HG03460 (cell line): Measurements from ENCODE around the gene FLYWCH1.
"Not testable (repeated sequence)": the region's sequence is repeated elsewhere in the genome, so short reads cannot be mapped to it uniquely, and the experiment has no call there.

Experiments used
- ATAC-seq: cut with Tn5 transposase; IDR thresholded peaks from one replicate; pipeline ENCODE4 v1.9.1; 2021; ENCODE audit not compliant: unreplicated experiment

The FLYWCH1 gene

DNA sequence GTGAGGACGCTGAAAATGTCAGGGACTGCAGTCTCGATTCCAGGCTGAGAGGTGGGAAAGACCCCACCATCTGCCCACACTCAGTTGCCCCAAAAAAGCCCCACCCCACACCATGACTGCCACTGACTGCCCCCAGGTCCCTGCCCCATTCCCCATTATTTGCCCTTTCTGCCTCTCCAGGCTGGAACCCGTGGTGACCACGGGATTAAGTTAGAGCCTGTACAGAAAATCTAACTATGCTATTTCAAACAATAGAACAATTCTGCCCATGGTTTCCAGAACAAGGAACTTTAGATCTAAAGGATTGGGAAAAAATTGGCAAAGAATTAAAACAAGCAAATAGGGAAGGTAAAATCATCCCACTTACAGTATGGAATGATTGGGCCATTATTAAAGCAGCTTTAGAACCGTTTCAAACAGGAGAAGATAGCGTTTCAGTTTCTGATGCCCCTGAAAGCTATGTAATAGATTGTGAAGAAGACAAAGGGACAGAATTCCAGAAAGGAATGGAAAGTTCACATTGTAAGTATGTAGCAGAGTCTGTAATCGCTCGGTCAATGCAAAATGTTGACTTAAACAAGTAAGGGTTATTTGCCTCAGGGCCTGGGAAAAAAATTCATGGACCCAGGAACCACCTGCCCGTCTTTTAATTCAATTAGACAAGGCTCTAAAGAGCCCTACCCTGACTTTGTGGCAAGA is 14.4 kb downstream of the FLYWCH1 start:
- ATAC-seq, result no peak

DNA sequence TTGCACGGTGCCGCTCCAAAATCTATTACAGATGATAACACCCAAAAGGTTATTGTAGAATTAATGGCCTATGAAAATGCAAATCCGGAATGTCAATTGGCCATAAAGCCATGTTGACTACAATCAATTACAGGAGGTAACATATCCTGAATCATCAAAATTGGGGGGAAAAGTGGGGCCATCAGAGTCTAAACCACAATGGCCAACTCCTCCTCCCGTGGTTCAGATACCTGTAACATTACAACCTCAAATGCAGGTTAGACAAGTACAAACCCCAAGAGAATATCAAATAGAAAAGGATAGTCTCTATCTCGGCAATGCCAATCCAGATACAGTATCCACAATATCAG is 14.9 kb downstream of the FLYWCH1 start:
- no peak for ATAC-seq

DNA sequence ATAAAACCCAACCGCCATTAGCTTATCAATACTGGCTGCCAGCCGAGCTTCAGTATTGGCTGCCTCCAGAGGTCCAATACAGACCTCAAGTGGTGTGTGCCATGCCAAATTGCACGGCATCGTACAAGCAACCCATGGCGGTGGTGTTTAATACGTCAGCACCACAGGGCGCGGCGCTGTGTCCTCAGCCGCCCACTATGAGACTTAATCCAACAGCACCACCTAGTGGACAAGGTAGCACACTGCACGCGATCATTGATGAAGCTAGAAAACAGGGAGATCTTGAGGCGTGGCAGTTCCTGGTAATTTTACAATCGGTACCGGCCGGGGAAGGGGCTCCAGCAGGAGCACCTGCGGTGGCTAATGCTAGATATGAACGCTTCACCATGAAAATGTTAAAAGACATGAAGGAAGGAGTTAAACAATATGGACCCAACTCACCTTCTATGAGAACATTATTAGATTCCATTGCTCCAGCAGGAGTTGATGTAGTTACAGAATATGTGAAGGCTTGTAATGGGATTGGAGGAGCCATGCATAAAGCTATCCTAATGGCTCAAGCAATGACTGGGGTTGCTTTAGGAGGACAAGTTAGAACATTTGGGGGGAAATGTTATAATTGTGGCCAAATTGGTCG is 15.4 kb downstream of the FLYWCH1 start:
- no peak for ATAC-seq

DNA sequence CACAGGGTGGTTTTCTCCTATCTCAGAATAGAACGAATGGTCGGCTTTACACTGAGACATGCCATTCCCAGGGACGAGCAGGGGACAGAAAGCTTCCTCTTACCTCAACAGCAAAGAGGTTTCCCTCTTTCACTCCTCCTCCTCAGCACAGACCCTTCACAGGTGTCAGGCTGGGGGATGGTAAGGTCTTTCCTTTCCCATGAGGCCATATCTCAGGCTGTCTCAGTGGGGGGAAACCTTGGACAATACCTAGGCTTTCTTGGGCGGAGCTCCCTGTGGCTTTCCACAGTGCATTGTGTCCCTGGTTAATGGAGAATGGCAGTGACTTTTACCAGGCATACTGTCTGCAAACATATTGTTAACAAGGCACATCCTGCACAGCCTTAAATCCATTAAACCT is 16.4 kb downstream of the FLYWCH1 start:
- ATAC-seq, result not testable (repeated sequence)

DNA sequence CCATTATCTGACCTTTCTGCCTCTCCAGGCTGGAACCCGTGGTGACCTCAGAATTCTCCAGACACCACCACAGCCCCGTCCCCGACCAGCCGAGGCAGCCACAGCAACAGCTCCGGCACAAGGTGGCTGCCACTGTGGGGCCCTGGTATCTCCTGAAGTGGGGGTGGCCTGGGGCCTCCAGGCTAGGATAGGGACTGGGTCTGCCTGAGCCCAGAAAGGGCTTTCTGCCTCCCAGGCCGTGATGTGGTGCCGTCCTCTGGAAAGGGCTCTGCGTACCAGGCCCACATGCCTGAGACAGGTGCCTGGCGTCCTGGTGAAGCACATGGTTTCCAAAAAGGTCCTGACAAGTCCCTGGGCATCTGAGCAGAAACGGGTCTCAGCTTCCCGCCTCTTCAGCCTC is 17.1 kb downstream of the FLYWCH1 start:
- no peak for ATAC-seq

DNA sequence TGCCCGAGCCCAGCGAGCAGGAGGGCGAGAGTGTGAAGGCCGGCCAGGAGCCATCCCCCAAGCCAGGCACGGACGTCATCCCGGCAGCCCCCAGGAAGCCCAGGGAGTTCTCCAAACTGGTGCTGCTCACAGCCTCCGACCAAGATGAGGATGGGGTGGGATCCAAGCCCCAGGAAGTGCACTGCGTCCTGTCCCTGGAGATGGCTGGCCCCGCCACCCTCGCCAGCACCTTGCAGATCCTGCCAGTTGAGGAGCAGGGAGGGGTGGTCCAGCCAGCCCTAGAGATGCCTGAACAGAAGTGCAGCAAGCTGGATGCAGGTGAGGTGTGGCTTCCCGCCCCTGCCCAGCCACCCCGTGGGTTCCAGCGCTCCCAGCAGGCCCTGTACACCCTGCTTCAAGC is 18.0 kb downstream of the FLYWCH1 start:
- ATAC-seq, result no peak

DNA sequence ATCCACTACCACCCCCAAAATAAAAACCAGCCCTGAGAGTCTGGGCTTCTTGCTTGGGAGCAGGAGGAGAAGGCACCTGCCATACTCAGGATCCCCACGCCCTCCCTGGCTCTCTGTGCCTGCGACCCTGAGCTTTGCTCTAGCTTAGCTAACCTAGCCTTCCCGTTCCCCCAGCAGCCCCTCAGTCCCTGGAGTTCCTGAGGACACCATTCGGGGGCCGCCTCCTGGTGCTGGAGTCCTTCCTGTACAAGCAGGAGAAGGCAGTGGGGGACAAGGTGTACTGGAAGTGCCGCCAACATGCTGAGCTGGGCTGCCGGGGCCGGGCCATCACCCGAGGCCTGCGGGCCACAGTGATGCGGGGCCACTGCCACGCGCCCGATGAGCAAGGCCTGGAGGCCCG is 18.5 kb downstream of the FLYWCH1 start:
- ATAC-seq, result no peak

DNA sequence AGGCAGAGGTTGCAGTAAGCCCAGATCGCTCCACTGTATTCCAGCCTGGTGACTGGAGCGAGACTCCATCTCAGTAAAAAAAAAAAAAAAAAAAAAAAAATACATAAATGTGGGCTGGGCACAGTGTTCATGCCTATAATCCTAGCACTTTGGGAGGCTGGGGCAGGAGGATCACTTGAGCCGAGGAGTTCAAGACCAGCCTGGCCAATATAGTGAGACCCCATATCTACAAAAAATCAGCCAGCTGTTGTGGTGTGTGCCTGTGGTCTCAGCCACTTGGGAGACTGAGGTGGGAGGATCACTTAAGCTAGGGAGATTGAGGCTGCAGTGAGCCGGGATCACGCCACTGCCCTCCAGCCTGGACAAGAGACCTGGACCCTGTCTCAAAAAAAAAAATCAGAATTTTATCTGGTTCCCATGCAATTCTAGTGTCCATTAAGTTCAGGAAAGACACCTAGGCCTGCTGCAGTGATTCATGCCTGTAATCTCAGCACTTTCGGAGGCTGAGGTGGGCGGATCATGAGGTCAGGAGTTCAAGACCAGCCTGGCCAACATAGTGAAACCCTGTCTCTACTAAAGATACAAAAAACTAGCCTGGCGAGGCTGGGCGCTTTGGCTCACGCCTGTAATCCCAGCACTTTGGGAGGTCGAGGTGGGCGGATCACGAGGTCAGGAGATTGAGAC is 19.6 kb downstream of the FLYWCH1 start:
- not testable (repeated sequence) for ATAC-seq

DNA sequence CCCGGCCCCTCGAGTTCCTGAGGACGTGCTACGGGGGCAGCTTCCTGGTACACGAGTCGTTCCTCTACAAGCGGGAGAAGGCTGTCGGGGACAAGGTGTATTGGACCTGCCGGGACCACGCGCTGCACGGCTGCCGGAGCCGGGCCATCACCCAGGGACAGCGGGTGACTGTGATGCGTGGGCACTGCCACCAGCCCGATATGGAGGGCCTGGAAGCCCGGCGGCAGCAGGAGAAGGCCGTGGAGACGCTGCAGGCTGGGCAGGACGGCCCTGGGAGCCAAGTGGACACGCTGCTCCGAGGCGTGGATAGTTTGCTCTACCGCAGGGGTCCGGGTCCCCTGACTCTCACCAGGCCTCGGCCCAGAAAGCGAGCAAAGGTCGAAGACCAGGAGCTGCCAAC is 21.4 kb downstream of the FLYWCH1 start:
- no peak for ATAC-seq

DNA sequence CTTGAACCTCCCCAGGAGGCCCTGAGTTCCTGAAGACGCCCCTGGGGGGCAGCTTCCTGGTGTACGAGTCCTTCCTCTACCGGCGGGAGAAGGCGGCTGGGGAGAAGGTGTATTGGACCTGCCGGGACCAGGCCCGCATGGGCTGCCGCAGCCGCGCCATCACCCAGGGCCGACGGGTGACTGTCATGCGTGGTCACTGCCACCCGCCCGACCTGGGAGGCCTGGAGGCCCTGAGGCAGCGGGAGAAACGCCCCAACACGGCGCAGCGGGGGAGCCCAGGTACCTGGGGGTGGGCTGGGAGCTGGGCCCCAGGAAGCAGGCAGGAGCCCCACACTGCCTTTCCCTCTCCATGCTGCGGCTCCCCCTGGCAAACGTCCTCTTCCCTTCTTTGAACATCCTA is 22.0 kb downstream of the FLYWCH1 start:
- ATAC-seq, result no peak

DNA sequence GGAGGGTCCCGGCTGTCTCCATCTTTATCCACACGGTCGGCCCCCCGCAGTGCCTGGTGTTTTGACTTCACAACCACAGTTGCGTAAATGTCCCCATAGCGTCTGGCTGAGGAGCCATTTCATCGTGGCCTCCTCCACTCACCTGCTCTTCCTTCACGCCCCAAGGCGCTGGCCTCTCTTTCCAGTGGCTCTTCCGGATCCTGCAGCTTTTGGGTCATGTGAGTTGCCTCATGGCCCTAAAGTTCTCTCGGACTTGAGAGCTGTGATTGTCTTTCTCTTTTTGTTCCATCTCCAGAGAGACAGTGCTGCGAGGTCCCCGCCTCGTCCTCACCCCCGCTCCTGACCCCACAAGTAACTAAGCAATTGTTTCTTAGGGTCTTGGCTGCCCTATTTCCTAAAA is 22.7 kb downstream of the FLYWCH1 start:
- ATAC-seq, result no peak

DNA sequence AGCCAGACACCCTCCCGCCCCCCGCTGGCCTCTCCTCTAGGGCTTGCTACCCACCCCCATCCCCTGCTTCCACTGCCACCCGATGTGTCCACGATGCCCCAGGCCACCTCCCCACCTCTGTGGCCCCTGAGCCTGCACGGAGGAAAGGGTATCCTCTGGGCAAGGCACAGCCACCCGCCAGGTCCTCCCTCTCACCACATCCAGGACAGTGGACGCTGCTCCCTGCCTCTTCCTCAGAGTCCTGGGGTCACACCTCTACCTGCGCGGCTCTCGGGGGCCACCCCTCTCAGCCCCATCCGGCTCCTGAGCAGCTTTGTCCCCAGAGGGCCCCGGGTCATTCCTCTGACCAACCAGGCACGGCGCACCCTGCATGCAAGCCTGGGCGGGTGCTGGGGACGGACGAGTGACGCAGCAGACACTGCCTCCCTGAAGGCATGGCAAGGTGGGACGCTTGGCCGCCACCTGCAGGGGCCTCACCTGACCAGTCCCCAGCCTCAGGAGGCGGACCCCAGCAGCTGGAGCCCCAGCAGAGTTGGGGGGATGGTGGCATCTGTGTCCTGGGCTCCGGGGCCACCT is 24.8 kb downstream of the FLYWCH1 start:
- no peak for ATAC-seq

DNA sequence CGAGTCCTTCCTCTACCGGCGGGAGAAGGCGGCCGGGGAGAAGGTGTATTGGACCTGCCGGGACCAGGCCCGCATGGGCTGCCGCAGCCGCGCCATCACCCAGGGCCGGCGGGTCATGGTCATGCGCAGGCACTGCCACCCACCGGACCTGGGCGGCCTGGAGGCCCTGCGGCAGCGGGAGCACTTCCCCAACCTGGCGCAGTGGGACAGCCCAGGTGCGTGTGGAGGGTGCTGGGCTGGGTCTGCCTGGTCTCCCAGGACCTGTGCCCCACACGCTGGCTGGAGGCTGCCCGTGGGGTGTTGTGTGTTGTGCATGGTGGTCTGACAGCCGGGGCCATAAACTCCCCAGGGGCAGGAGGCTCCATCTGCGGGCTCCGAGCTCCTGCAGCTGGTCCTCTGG is 25.4 kb downstream of the FLYWCH1 start:
- ATAC-seq, result no peak

DNA sequence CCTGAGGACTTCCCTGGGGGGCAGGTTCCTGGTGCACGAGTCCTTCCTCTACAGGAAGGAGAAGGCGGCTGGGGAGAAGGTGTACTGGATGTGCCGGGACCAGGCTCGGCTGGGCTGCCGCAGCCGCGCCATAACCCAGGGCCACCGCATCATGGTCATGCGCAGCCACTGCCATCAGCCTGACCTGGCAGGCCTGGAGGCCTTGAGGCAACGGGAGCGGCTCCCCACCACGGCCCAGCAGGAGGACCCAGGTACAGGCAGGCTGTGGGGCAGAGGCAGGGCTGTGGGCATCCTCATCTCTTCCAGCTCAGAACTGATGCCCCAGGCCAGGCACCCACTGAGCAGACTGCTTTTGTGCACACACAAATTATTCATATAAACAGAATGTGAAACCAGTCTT is 26.5 kb downstream of the FLYWCH1 start:
- ATAC-seq, result no peak

DNA sequence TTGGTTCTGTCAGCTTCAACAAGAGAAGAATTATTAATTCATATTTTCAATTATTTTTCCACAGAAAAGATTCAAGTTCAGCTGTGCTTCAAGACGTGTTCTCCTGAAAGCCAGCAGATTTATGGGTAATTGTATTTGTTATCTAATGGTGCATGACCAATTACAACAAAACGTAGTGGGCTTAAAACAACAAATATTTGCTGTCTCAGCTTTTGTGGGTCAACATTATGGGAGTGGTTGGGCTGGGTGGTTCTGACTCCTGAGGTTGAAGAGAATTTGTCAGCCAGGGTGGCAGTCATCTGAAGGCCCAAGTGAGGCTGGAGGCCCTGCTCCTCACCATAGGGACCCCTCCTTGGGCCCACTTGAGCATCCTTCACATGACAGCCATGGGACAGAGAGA is 28.2 kb downstream of the FLYWCH1 start:
- no peak for ATAC-seq

DNA sequence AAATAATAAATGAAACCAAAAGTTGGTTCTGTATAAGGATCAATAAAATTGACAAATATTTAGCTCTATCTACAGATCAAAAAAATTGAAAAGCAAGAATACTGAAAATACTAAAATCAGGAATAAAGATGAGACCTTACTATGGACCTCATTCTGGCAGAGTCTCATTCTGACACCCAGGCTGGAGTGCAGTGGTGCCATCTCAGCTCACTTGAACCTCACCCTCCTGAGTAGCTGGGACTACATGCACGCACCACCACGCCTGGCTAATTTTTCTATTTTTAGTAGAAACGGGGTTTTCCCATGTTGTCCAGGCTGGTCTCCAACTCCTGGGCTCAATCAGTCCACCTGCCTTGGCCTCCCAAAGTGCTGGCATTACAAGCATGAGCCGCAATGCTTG is 30.3 kb downstream of the FLYWCH1 start:
- no peak for ATAC-seq

DNA sequence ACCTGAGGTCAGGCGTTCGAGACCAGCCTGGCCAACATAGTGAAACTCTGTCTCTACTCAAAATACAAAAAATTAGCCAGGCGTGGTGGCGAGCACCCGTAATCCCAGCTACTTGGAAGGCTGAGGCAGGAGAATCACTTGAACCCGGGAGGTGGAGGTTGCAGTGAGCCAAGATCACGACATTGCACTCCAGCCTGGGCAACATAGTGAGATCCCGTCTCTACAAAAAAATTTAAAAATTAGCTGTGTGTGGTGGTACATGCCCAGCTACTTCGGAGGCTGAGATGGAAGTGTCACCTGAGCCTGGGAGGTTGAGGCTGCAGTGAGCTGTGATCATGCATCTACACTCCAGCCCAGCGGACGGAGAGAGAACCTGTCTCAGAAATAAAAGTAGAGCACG is 32.0 kb downstream of the FLYWCH1 start:
- not testable (repeated sequence) for ATAC-seq

DNA sequence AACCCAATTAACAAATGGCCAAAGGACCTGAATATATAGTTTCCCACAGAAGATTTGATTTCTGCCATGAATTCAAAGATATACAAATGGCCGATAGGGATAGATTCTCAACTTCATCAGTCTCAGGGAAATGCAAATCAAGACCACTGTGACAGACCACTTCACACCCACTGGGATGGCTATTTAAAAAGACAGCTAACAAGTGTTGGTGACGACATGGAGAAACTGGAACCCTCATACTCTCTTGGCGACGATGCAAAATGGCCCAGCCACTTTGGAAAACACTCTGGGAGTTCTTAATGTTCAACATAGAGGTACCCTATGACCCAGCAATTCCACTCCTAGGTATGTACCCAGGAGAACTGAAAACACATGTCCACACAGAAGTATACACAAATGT is 34.9 kb downstream of the FLYWCH1 start:
- ATAC-seq, result no peak

DNA sequence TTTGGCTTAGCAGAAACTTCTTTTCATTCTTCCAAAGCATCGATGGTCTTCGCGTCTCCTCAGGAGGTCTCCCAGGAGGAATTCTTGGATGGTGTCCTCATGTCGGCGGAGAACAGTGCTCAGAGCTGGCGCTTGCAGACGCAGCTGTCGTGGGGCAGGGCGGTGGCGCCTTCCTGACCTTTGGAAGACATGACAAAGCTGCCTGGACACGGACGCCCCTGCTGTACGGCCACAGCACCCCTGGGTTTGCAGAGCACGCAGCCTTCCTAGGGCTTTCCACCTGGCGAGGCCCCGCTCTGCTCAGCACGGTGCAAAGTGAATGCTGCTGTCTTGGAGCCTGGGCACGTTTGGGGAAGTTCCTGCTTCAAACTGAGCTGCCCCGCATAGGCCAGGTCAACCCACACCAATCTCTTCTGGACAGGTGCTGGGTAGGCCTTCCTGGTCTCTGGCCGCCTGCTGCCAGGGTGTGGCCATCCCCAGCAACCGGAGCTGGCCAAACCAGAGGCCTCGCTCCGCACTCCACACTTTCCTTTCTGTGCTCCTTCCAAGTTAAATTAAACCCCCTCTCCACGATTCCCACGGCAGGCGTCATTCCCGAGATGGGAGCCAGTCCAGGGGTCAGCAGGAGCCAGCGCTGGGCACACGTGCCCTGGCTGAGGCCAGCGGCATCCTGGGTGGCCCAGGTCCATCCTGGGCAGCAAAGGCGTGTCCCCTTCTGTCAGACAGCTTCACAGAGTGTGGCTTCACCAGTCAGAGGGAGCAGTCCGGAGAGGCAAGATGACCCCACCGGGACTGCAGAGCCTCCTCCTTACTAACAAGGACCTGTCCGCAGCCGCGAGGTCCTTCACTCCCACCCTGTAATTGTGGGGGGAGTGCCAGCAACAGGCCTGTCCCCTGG is 37.3 kb downstream of the FLYWCH1 start:
- no peak for ATAC-seq

DNA sequence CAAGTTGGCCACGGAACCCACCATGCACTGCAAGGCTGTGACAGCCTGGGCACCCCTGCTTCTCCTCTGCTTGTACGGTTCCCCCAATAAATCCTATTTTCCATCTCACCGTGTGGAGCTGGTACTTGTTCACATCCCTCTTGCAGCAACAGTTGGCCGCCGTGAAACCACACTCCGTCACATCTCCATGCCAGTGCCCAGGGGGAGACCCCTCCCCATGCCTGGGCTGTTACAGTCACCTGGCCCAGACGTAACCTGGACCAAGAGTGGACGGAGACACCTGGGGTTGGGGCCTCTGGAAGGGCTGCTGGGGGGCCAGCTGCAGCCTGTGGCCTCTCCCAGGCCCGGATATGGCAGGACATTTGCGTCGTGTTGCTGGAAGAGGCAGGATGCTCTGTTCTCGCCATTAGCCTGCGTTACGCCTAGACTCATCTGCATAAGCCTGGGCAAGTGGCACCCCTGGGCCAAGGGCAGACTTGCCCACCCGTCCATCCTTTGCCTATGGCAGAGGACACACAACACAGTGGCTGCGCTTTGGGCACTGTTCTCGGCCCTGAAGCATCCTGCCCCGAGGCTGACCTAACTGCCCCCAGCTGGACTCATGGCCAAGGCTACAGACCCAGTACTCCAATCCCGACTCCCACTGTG is 38.1 kb downstream of the FLYWCH1 start:
- ATAC-seq, result no peak

DNA sequence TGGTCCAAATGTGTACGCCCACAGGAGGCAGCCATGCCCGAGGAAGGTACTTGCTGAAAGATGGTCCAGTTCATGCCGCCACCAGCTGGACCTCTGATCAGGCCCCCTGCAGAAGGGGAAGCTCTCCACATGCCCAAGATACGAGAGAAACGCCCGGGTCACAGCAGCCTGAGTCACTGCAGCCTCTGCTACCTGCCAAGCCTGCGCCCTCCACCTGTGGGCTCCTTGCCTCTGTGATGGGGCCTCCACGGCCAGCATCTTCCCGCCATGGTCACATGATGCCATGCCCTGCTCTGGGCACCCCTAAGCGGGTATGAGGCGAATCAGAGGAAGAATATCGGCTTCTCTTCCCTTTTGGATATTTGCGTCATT is 38.6 kb downstream of the FLYWCH1 start:
- no peak for ATAC-seq
